Endothelial cell of hepatic sinusoid (primary cell): ENCODE results near the gene MARF1.
"Not testable (repeated sequence)": the region's sequence is repeated elsewhere in the genome, so short reads cannot be mapped to it uniquely, and the experiment has no call there.

Experiments
- in situ Hi-C: cut with HindIII; loops from 2 replicates; pipeline ENCODE4 v1.10.0; 2017; ENCODE audit warnings: low sequenced_read_pairs

Gene MARF1, protein sequence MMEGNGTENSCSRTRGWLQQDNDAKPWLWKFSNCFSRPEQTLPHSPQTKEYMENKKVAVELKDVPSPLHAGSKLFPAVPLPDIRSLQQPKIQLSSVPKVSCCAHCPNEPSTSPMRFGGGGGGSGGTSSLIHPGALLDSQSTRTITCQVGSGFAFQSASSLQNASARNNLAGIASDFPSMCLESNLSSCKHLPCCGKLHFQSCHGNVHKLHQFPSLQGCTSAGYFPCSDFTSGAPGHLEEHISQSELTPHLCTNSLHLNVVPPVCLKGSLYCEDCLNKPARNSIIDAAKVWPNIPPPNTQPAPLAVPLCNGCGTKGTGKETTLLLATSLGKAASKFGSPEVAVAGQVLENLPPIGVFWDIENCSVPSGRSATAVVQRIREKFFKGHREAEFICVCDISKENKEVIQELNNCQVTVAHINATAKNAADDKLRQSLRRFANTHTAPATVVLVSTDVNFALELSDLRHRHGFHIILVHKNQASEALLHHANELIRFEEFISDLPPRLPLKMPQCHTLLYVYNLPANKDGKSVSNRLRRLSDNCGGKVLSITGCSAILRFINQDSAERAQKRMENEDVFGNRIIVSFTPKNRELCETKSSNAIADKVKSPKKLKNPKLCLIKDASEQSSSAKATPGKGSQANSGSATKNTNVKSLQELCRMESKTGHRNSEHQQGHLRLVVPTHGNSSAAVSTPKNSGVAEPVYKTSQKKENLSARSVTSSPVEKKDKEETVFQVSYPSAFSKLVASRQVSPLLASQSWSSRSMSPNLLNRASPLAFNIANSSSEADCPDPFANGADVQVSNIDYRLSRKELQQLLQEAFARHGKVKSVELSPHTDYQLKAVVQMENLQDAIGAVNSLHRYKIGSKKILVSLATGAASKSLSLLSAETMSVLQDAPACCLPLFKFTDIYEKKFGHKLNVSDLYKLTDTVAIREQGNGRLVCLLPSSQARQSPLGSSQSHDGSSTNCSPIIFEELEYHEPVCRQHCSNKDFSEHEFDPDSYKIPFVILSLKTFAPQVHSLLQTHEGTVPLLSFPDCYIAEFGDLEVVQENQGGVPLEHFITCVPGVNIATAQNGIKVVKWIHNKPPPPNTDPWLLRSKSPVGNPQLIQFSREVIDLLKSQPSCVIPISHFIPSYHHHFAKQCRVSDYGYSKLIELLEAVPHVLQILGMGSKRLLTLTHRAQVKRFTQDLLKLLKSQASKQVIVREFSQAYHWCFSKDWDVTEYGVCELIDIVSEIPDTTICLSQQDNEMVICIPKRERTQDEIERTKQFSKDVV (N-terminal part only)

DNA sequence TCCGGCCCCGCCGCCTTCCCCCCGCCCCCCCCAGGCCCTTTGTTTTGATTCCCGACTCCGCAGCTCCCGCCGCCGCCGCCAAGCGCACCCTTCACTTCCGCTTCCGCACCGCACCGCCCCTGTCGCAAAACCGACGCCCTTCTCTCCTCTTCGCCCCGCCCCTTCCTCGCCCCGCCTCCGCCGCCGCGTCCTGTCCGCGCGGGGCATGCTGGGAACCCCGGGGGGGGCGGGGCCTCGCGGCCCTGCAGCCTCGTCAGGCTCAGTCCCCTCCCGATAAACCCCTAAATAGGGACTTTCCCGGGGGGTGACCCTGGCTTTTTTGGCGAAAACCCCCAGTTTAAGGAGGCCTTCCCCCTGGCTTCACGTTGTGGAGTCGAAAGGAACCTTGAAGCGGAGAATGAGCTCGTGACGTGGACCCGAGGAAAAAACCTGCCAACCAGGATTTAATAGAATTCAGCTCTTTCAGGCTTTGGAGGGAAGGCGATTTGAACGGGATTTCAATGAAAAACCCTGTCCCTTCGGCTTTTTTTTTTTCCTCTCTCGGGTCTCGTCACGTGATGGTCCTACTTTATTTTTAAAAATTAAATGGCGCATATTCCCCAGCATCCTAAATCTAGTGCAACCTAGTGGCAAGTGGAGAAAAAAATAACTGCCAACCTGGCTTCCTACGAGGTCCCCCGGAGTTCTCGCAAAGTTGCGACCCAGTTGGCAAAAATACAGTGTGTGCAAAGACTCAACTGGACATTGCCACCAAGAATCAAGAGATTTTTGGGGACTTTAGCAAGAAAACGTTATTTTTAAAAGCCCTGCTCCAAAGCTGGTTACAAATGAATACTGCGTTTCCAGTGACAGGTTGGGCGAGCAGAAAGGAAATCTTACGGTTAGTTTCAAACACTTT lies at the start of gene MARF1:
MARF1 (minus strand) TSS at position 107 of the 898 bp plus-strand sequence. CDS start 3,921 bp downstream, outside the sequence.
- in situ Hi-C loops, result loop anchor here (5.0 kb wide), 1 partner anchor 46 kb away; no protein-coding TSS in a partner anchor

DNA sequence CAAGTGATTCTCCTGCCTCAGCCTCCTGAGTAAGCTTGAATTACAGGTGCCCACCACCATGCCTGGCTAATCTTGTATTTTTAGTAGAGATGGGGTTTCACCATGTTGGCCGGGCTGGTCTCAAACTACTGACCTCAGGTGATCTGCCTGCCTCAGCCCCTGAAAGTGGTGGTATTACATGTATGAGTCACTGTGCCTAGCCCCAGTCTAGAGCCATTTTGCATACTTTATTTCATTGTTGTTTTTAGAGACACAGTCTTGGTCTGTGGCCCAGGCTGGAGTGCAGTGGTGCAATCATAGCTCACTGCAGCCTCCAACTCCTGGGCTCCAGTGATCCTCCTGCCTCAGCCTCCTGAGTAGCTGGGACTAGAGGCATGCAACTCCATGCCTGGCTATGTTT lies 49.6 kb upstream of the MARF1 start:
- in situ Hi-C loops, result not testable (repeated sequence)

DNA sequence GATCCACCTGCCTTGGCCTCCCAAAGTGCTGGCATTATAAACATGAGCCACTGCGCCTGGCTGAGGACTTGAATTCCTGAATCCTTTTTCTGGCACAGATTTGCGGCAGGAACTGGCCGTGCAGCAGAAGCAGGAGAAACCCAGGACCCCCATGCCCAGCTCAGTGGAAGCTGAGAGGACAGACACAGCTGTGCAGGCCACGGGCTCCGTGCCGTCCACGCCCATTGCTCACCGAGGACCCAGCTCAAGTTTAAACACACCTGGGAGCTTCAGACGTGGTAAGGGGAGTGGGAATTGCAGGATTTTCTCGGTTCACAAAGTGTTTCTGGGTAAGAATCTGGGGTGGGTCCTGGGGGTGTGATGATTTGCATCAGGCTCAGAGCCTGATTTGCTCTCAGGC lies 48.1 kb upstream of the MARF1 start:
- in situ Hi-C loops, result no loop called here

- in situ Hi-C loops, result no loop called here
These were observed 47.3 kb upstream of the MARF1 start for GRCh38 chr16:15690296-15690695.

GRCh38 chr16:15689290-15689689 lies 46.3 kb upstream of the MARF1 start:
- in situ Hi-C loops, result no loop called here

- in situ Hi-C loops, result no loop called here
These were observed 43.3 kb upstream of the MARF1 start for GRCh38 chr16:15686287-15686686.

- in situ Hi-C loops, result no loop called here
These were observed 39.2 kb upstream of the MARF1 start for GRCh38 chr16:15682105-15682570.

DNA sequence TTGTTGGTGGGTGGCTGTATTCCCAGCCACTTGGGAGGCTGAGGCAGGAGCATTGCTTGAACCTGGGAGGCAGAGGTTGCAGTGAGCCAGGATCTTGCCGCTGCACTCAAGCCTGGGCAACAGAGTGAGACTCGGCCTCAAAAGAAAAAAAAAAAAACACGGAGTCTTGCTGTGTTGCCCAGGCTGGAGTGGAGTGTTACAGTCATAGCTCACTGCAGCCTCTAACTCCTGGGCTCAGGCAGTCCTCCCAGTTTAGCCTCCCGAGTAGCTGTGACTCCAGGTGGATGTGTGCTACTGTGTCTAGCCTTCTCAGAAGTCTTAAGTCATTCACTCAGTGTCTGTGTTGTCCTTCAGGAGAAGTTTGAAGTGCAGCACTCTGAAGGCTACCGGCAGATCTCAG lies 34.5 kb upstream of the MARF1 start:
- in situ Hi-C loops, result no loop called here

DNA sequence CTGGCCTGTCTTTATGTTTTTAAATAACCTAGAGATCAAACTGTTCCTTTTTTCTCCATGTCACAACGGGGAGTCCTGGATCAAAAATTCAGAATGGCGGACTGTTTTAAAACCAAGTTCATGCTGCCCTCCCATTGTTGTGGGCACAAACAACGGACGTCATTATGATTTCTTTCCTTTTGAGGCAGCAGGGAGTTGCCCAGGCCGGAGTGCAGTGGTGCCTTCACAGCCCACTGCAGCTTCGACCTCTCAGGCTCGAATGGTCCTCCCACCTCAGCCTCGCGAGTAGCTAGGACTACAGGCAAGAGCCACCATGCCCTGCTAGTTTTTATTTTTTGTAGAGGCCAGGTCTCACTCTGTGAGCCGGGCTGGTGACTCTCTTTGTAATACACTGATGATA lies 33.6 kb upstream of the MARF1 start:
- in situ Hi-C loops, result no loop called here

GRCh38 chr16:15674571-15674970 lies 31.6 kb upstream of the MARF1 start:
- in situ Hi-C loops, result no loop called here

DNA sequence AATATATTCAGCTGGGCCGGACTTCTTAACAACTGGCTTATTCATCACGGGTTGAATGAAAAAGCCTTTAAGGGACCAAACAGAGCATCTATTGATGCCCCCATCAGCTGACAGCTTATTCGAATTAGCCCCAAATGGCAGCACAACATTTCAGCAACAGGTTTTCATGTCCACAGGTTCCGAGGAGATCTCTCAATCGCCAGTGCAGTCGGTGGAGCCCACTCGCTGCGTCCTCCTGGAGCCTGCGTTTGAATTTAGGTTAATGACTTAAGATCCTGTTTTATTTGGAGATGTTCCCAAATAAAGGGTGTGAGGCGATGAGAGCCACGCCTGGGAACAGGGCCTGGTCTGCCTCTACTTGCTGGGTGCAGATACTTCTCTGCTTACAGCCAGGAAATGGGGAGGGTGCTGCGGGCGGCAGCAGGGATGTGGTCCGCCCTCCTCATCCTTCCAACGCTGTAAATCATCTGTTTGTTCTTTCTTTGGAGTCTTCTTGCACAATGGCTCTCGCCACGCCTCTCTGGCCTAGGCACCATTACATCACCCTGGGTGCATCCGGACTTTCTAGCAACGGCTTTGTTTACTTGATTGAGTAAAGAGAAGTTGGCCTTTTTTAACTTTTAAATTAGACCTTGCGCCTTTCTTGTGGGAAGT lies 29.7 kb upstream of the MARF1 start:
- in situ Hi-C loops, result no loop called here

DNA sequence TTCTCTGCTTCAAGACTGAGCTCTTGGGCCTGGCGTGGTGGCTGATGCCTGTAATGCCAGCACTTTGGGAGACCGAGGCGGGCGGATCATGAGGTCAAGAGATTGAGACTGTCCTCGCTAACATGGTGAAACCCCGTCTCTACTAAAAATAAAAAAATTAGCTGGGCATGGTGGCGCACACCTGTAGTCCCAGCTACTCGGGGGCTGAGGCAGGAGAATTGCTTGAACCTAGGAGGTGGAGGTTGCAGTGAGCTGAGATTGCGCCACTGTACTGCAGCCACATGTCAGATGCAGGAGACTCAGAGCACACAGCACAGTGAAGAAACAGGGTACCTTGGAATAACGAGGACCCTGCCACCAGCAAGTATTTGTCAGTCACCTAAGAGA lies 29.2 kb upstream of the MARF1 start:
- in situ Hi-C loops, result not testable (repeated sequence)

DNA sequence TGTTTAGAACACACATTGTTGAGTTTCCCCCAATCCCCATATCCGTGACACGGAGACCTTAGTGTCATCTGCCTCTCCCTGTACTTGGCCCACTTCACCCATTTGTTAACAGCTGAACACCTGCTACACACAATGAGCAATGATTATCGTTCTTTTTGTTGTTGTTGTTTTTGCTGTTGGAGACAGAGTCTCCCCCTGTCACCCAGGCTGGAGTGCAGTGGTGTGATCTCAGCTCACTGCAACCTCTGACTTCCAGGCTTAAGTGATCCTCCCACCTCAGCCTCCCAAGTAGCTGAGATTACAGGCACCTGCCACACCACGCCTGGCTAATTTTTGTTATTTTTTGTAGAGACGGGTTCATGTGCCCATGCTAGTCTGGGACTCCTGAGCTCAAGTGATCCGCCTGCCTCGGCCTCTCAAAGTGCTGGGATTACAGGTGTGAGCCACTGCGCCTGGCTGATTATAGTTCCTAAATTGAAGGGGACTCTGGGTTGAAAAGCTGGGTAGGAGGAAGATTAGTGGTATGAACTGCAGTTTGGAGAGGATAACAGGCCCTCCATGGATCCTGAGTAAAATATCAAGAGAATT lies 28.7 kb upstream of the MARF1 start:
- in situ Hi-C loops, result no loop called here

- in situ Hi-C loops, result no loop called here
These were observed 24.3 kb upstream of the MARF1 start for GRCh38 chr16:15667091-15667742.

- in situ Hi-C loops, result no loop called here
These were observed 22.2 kb upstream of the MARF1 start for GRCh38 chr16:15665107-15665506.

GRCh38 chr16:15660203-15660601 lies 17.2 kb upstream of the MARF1 start:
- in situ Hi-C loops, result no loop called here

GRCh38 chr16:15658556-15658955 lies 15.6 kb upstream of the MARF1 start:
- in situ Hi-C loops, result no loop called here

GRCh38 chr16:15658149-15658548 lies 15.2 kb upstream of the MARF1 start:
- in situ Hi-C loops, result no loop called here

- in situ Hi-C loops, result not testable (repeated sequence)
These were observed 12.6 kb upstream of the MARF1 start for GRCh38 chr16:15655561-15655960.
